Measurements from ENCODE around the gene WDFY3. TPM values are rescaled to one million over a fixed set of nuclear protein-coding genes. Genes with fewer than 3 reads are reported as not detected.

The WDFY3 gene
- polyA plus RNA-seq, 1 donor, result 28.9 TPM

- Histone ChIP-seq H3K4me3 (ENCODE audit: low read length) (no peak overlapping the region), H3K27ac (ENCODE audit: low read length) (no peak overlapping the region), H3K4me1 (ENCODE audit: control insufficient read depth, insufficient read depth, low read length) (peaks cover 7% of the 10 kb centered on the region), H3K27me3 (ENCODE audit: control insufficient read depth, insufficient read depth, low read length) (no peaks in the 10 kb centered on the region), H3K9me3 (ENCODE audit: control insufficient read depth, low read depth, low read length) (no peaks in the 10 kb centered on the region), H3K36me3 (ENCODE audit: control insufficient read depth, insufficient read depth, low read length) (peaks cover 50% of the 10 kb centered on the region)
- DNase-seq, result no peak
- 100% methylated on average over 1 of the region's 4 CpGs for WGBS (ENCODE audit: insufficient coverage, low lambda C conversion rate)
These were observed 268.8 kb downstream of the WDFY3 start for GRCh38 chr4:84697615-84698201.

- Histone ChIP-seq H3K4me1 (ENCODE audit: control insufficient read depth, insufficient read depth, low read length) (peaks cover 7% of the 10 kb centered on the region), H3K36me3 (ENCODE audit: control insufficient read depth, insufficient read depth, low read length) (peaks cover 49% of the 10 kb centered on the region), H3K4me3 (ENCODE audit: low read length) (no peak overlapping the region), H3K9me3 (ENCODE audit: control insufficient read depth, low read depth, low read length) (no peaks in the 10 kb centered on the region), H3K27me3 (ENCODE audit: control insufficient read depth, insufficient read depth, low read length) (no peaks in the 10 kb centered on the region), H3K27ac (ENCODE audit: low read length) (no peak overlapping the region)
- WGBS (ENCODE audit: insufficient coverage, low lambda C conversion rate), result 90% methylated on average over 2 of the region's 2 CpGs
- DNase-seq, result no peak
These were observed 269.3 kb downstream of the WDFY3 start for GRCh38 chr4:84697159-84697558.

DNA sequence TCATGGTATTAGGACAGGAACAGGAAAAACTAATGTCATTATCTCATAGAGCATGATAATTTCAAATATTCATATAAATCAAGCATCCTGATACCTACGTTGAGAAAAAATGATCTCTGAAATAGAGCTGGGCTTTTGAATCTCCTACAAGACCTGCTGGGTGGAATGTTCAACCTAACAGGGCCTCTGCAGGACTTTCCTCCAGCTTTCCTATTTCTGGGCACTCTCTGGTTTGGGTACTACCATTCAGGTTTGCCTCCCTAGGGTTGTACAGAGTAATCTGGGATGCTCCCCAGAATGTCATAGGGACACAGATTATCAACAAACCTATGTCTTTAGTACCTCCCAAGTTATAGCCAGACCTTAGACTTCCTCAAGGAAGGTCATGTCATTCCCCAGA lies 274.7 kb downstream of the WDFY3 start:
- H3K9me3 ChIP-seq (ENCODE audit: control insufficient read depth, low read depth, low read length), result no peaks in the 10 kb centered on the region
- H3K36me3 ChIP-seq (ENCODE audit: control insufficient read depth, insufficient read depth, low read length), result peaks cover 64% of the 10 kb centered on the region
- peaks cover 4% of the 10 kb centered on the region for H3K4me1 ChIP-seq (ENCODE audit: control insufficient read depth, insufficient read depth, low read length)
- H3K4me3 ChIP-seq (ENCODE audit: low read length), result no peak overlapping the region
- no CpG with 5 or more reads among the region's 1 CpG for WGBS (ENCODE audit: insufficient coverage, low lambda C conversion rate)
- no peak for DNase-seq
- H3K27me3 ChIP-seq (ENCODE audit: control insufficient read depth, insufficient read depth, low read length), result no peaks in the 10 kb centered on the region
- no peak overlapping the region for H3K27ac ChIP-seq (ENCODE audit: low read length)

- no peaks in the 10 kb centered on the region for H3K9me3 ChIP-seq (ENCODE audit: control insufficient read depth, low read depth, low read length)
- peaks cover 65% of the 10 kb centered on the region for H3K36me3 ChIP-seq (ENCODE audit: control insufficient read depth, insufficient read depth, low read length)
- H3K27ac ChIP-seq (ENCODE audit: low read length), result no peak overlapping the region
- no peak for DNase-seq
- H3K27me3 ChIP-seq (ENCODE audit: control insufficient read depth, insufficient read depth, low read length), result no peaks in the 10 kb centered on the region
- H3K4me1 ChIP-seq (ENCODE audit: control insufficient read depth, insufficient read depth, low read length), result peaks cover 4% of the 10 kb centered on the region
- no CpG with 5 or more reads among the region's 1 CpG for WGBS (ENCODE audit: insufficient coverage, low lambda C conversion rate)
- H3K4me3 ChIP-seq (ENCODE audit: low read length), result no peak overlapping the region
These were observed 275.3 kb downstream of the WDFY3 start for GRCh38 chr4:84691170-84691691.

DNA sequence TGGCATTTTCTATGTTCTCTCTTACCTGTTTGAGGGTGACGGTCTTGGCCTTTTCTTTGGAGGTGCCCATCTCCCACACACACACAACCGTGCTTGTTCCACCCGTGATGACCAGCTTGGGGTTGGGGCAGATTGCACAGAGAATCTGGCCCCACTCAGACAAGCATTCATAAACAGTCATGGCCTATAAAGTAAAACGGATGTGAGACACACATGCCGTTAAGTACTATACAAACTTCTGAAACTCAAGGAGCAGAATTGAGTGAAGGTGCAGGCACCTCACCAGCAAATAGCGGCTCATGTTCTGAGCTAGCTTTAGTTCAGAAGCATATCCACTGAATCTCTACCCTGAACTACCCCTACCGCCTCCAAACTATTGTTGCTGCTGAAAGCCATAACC lies 276.0 kb downstream of the WDFY3 start:
- WGBS (ENCODE audit: insufficient coverage, low lambda C conversion rate), result 100% methylated on average over 1 of the region's 7 CpGs
- Histone ChIP-seq H3K9me3 (ENCODE audit: control insufficient read depth, low read depth, low read length) (no peaks in the 10 kb centered on the region), H3K4me3 (ENCODE audit: low read length) (no peak overlapping the region), H3K27me3 (ENCODE audit: control insufficient read depth, insufficient read depth, low read length) (no peaks in the 10 kb centered on the region), H3K27ac (ENCODE audit: low read length) (no peak overlapping the region), H3K4me1 (ENCODE audit: control insufficient read depth, insufficient read depth, low read length) (peaks cover 4% of the 10 kb centered on the region), H3K36me3 (ENCODE audit: control insufficient read depth, insufficient read depth, low read length) (peaks cover 60% of the 10 kb centered on the region)
- DNase-seq, result no peak

GRCh38 chr4:84689197-84689596 lies 277.3 kb downstream of the WDFY3 start:
- H3K27ac ChIP-seq (ENCODE audit: low read length), result no peak overlapping the region
- H3K4me1 ChIP-seq (ENCODE audit: control insufficient read depth, insufficient read depth, low read length), result peaks cover 6% of the 10 kb centered on the region
- no peaks in the 10 kb centered on the region for H3K27me3 ChIP-seq (ENCODE audit: control insufficient read depth, insufficient read depth, low read length)
- no peaks in the 10 kb centered on the region for H3K9me3 ChIP-seq (ENCODE audit: control insufficient read depth, low read depth, low read length)
- H3K36me3 ChIP-seq (ENCODE audit: control insufficient read depth, insufficient read depth, low read length), result peaks cover 57% of the 10 kb centered on the region
- DNase-seq, result no peak
- H3K4me3 ChIP-seq (ENCODE audit: low read length), result no peak overlapping the region

GRCh38 chr4:84688605-84689004 lies 277.9 kb downstream of the WDFY3 start:
- Histone ChIP-seq H3K4me1 (ENCODE audit: control insufficient read depth, insufficient read depth, low read length) (peaks cover 11% of the 10 kb centered on the region), H3K27ac (ENCODE audit: low read length) (no peak overlapping the region), H3K36me3 (ENCODE audit: control insufficient read depth, insufficient read depth, low read length) (peaks cover 61% of the 10 kb centered on the region), H3K4me3 (ENCODE audit: low read length) (no peak overlapping the region), H3K27me3 (ENCODE audit: control insufficient read depth, insufficient read depth, low read length) (no peaks in the 10 kb centered on the region), H3K9me3 (ENCODE audit: control insufficient read depth, low read depth, low read length) (no peaks in the 10 kb centered on the region)
- DNase-seq, result no peak
- WGBS (ENCODE audit: insufficient coverage, low lambda C conversion rate), result 67% methylated on average over 3 of the region's 5 CpGs

DNA sequence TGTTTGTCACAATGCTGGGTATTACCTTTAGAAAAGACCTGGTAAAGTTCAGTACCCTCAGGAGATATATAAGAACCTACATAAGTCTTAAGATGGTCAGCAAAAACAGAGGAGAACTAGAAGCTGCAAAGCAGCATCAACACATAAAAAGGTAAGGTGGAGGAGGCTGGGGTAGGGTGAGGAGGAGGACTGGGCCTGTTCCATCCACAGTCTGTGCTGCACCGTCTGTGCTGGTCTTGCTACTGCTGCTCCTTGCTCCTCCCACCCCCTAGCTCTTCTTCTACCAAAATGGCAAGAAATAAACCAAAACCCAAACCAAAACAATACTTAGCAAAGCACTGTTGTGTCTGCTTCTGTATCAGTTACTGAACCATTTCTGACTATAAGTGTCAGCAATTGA lies 281.4 kb downstream of the WDFY3 start:
- Histone ChIP-seq H3K27me3 (ENCODE audit: control insufficient read depth, insufficient read depth, low read length) (no peaks in the 10 kb centered on the region), H3K36me3 (ENCODE audit: control insufficient read depth, insufficient read depth, low read length) (peaks cover 45% of the 10 kb centered on the region)
- WGBS (ENCODE audit: insufficient coverage, low lambda C conversion rate), result no CpG with 5 or more reads among the region's 1 CpG

DNA sequence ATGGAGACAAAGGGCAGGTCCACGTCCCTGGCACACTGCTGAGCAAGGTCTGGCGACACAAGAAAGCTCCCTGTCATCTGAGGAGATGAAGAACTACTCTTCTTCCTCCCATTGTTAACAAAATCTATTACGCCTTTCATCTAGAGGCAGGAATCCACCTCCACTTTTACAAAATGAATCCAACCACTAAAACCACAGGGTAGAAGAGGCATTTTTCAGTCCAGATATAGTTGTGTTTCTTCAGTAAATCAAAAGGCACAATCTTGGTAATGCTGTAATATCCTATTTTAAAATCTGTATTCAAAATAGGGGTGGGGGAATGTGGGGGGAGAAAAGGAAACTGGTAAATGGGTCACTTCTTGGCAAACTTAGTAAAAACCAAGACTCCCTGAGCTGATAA lies 282.1 kb downstream of the WDFY3 start:
- H3K27me3 ChIP-seq (ENCODE audit: control insufficient read depth, insufficient read depth, low read length), result no peaks in the 10 kb centered on the region
- H3K27ac ChIP-seq (ENCODE audit: low read length), result peak overlapping the region; percentile 83
- H3K4me3 ChIP-seq (ENCODE audit: low read length), result no peak overlapping the region
- peaks cover 47% of the 10 kb centered on the region for H3K36me3 ChIP-seq (ENCODE audit: control insufficient read depth, insufficient read depth, low read length)
- no CpG with 5 or more reads among the region's 3 CpGs for WGBS (ENCODE audit: insufficient coverage, low lambda C conversion rate)
- H3K4me1 ChIP-seq (ENCODE audit: control insufficient read depth, insufficient read depth, low read length), result peaks cover 38% of the 10 kb centered on the region
- DNase-seq, result no peak
- H3K9me3 ChIP-seq (ENCODE audit: control insufficient read depth, low read depth, low read length), result no peaks in the 10 kb centered on the region

More for the DNA sequence above, 281.4 kb downstream of the WDFY3 start:
- peaks cover 41% of the 10 kb centered on the region for H3K4me1 ChIP-seq (ENCODE audit: control insufficient read depth, insufficient read depth, low read length)
- no peaks in the 10 kb centered on the region for H3K9me3 ChIP-seq (ENCODE audit: control insufficient read depth, low read depth, low read length)
- DNase-seq, result no peak
- no peak overlapping the region for H3K4me3 ChIP-seq (ENCODE audit: low read length)
- H3K27ac ChIP-seq (ENCODE audit: low read length), result no peak overlapping the region

GRCh38 chr4:84683064-84683850 lies 283.2 kb downstream of the WDFY3 start:
- 0% methylated on average over 1 of the region's 7 CpGs for WGBS (ENCODE audit: insufficient coverage, low lambda C conversion rate)
- Histone ChIP-seq H3K27me3 (ENCODE audit: control insufficient read depth, insufficient read depth, low read length) (no peaks in the 10 kb centered on the region), H3K4me1 (ENCODE audit: control insufficient read depth, insufficient read depth, low read length) (peaks cover 36% of the 10 kb centered on the region), H3K36me3 (ENCODE audit: control insufficient read depth, insufficient read depth, low read length) (peaks cover 54% of the 10 kb centered on the region), H3K27ac (ENCODE audit: low read length) (peak overlapping the region; percentile 83), H3K4me3 (ENCODE audit: low read length) (no peak overlapping the region), H3K9me3 (ENCODE audit: control insufficient read depth, low read depth, low read length) (no peaks in the 10 kb centered on the region)
- peak in 1 of 2 donors; percentile 62 for DNase-seq
